Spleen (tissue), 11 donors: ENCODE results near the gene STK35. TPM values are rescaled to one million over a fixed set of nuclear protein-coding genes. Genes with fewer than 3 reads are reported as not detected.

Experiments used
- DNase-seq: peaks from one replicate; pipeline ENCODE4 v3.0.0-alpha.2; 2020
- H3K27ac ChIP-seq, 8 donors: fragments of 200-600 bp; sonication (generic) in 7 of 8; 1 replicate in 4 of 8; 2 replicates in 4 of 8; pipeline versions ENCODE4 v1.5.0 to v1.8.0; 2016 to 2021; ENCODE audit warnings: inconsistent platforms in 4 of 8, mild to moderate bottlenecking in 4 of 8, moderate library complexity in 1 of 8
- H3K27me3 ChIP-seq, 7 donors: fragments of 200-600 bp; sonication (generic) in 6 of 7; replicated peaks in 1 of 7; 1 replicate in 4 of 7; 2 replicates in 3 of 7; pipeline versions ENCODE4 v1.5.0 to v1.8.0; 2016 to 2021; ENCODE audit warnings: inconsistent platforms in 3 of 7, mild to moderate bottlenecking in 1 of 7
- H3K36me3 ChIP-seq, 6 donors: fragments of 200-600 bp; sonication (generic) in 5 of 6; 1 replicate in 4 of 6; 2 replicates in 2 of 6; pipeline versions ENCODE4 v1.5.0 to v1.8.0; 2016 to 2021; ENCODE audit warnings: inconsistent platforms in 2 of 6
- H3K4me1 ChIP-seq, 6 donors: fragments of 200-600 bp; sonication (generic) in 5 of 6; 1 replicate in 3 of 6; 2 replicates in 3 of 6; pipeline versions ENCODE4 v1.5.0 to v1.8.0; 2016 to 2021; ENCODE audit warnings: inconsistent platforms in 3 of 6
- H3K4me3 ChIP-seq, 8 donors: fragments of 200-600 bp; sonication (generic) in 7 of 8; 1 replicate in 4 of 8; 2 replicates in 4 of 8; pipeline versions ENCODE4 v1.5.0 to v1.8.0; 2016 to 2021; ENCODE audit warnings: inconsistent platforms in 4 of 8, mild to moderate bottlenecking in 4 of 8, moderate library complexity in 2 of 8
- H3K9me3 ChIP-seq, 8 donors: fragments of 200-600 bp; sonication (generic) in 7 of 8; 1 replicate in 4 of 8; 2 replicates in 4 of 8; pipeline versions ENCODE4 v1.5.0 to v1.8.0; 2016 to 2021; ENCODE audit warnings: inconsistent platforms in 4 of 8
- CTCF ChIP-seq, 11 experiments: fragments of 200-600 bp in 7 of 11; fragments of 450-650 bp in 4 of 11; sonication (generic) in 4 of 11; IDR thresholded peaks in 8 of 11; conservative IDR thresholded peaks in 3 of 11; 1 replicate in 7 of 11; 2 replicates in 4 of 11; pipeline versions ENCODE4 v1.4.0 to v1.8.0; 2016 to 2021; ENCODE audit warnings: antibody characterized with exemption in 11 of 11, inconsistent platforms in 4 of 11, mild to moderate bottlenecking in 1 of 11
- POLR2A ChIP-seq, 3 donors: fragments of 450-650 bp; IDR thresholded peaks; one replicate each; pipeline ENCODE4 v1.5.1; 2017; ENCODE audit warnings: antibody characterized with exemption in 3 of 3, mild to moderate bottlenecking in 1 of 3
- POLR2AphosphoS5 ChIP-seq, 3 donors: sonication (generic); formaldehyde crosslinking; IDR thresholded peaks; one replicate each; pipeline ENCODE4 v1.5.1; 2017; ENCODE audit warnings: antibody characterized with exemption in 3 of 3
- WGBS, 5 donors: extraction: QIAGEN DNeasy Blood & Tissue Kit in 3 of 5; methylation state at CpG; one replicate each; pipeline versions ENCODE4 v1.1.5 to v1.1.7; 2013 to 2018; 5-methylcytosine and 5-hydroxymethylcytosine counted together
- intact Hi-C: fragments of 100-400 bp; cut with DNase I; formaldehyde crosslinking; loops from one replicate; pipeline ENCODE4 v1.15.0; 2023; ENCODE audit warnings: low total_unique reads
- polyA plus RNA-seq, 3 donors: library from polyadenylated mRNA; stranded (reverse); fragments of 200-250 nt; gene quantifications; one replicate each; pipeline ENCODE4 v1.2.1, GENCODE V29; 2013
- total RNA-seq, 7 donors: library from RNA; depleted of rRNA in 3 of 7; stranded (reverse); fragments of >200 nt in 3 of 7; fragmentation: NEBNext Ultra II Directional in 4 of 7; extraction: Animal tissue kit (Norgen Biotek cat#: 25700) in 4 of 7; gene quantifications; one replicate each; pipeline versions ENCODE4 v1.1.0 to v1.2.1, GENCODE V29; 2016 to 2021
- donor health status: healthy with polysubstance abuse.
- donor health status: DM: no; HTN: no; CAD: no; lungs with moderate emphysema.
- donor health status: DM: no; HTN: no; CAD: no.
- donor health status: Bipolar disorder and iron deficiency.
- donor health status: healthy.
- donor health status: DM: no; HTN: no; CAD: no.
- donor health status: DM: yes; HTN: yes; CAD: no.

Gene STK35
- total and polyA plus RNA-seq, 10 donors = 1.8 to 25.4 (median 15.0) TPM

- no peak overlapping the region for H3K4me3 ChIP-seq
- H3K27me3 ChIP-seq = no peaks in the 10 kb centered on the region
- intact Hi-C loops = no loop called here
- H3K4me1 ChIP-seq = peaks cover 0 to 72% (median 27%) of the 10 kb centered on the region in 6 donors
- DNase-seq = no peak
- TF ChIP-seq CTCF (IDR thresholded peaks at IDR 0.05 in 8 of 11, conservative IDR thresholded peaks at IDR 0.05 in 3 of 11) (no peak), POLR2AphosphoS5 (IDR thresholded peaks at IDR 0.05) (no peak), POLR2A (IDR thresholded peaks at IDR 0.05) (no peak)
- H3K9me3 ChIP-seq = no peaks in the 10 kb centered on the region
- H3K27ac ChIP-seq = no peak overlapping the region
- peaks cover 0 to 49% (median 0%) of the 10 kb centered on the region in 6 donors for H3K36me3 ChIP-seq
- WGBS, 5 donors = 80 to 99% (median 96%) methylated on average over 3 of the region's 3 CpGs
Measured at GRCh38 chr20:2132461-2132901, 30.9 kb downstream of the STK35 start.

GRCh38 chr20:2133318-2134183, 31.9 kb downstream of the STK35 start:
- TF ChIP-seq POLR2A (IDR thresholded peaks at IDR 0.05) (no peak), POLR2AphosphoS5 (IDR thresholded peaks at IDR 0.05) (peak in 1 of 3 donors; percentile 25), CTCF (IDR thresholded peaks at IDR 0.05 in 8 of 11, conservative IDR thresholded peaks at IDR 0.05 in 3 of 11) (no peak)
- Histone ChIP-seq H3K4me1 (peaks cover 0 to 69% (median 24%) of the 10 kb centered on the region in 6 donors), H3K4me3 (no peak overlapping the region), H3K9me3 (no peaks in the 10 kb centered on the region), H3K36me3 (peaks cover 0 to 38% (median 0%) of the 10 kb centered on the region in 6 donors), H3K27me3 (no peaks in the 10 kb centered on the region), H3K27ac (peak overlapping the region in 4 of 8 donors; percentile 10 to 38 (median 20))
- WGBS, 5 donors = 76 to 82% (median 78%) methylated on average over 9 of the region's 9 CpGs
- peak; percentile 53 for DNase-seq
- intact Hi-C loops = no loop called here

GRCh38 chr20:2135013-2135412, 33.4 kb downstream of the STK35 start:
- Histone ChIP-seq H3K4me1 (peaks cover 0 to 67% (median 24%) of the 10 kb centered on the region in 6 donors), H3K9me3 (no peaks in the 10 kb centered on the region), H3K27ac (no peak overlapping the region), H3K4me3 (no peak overlapping the region), H3K36me3 (peaks cover 0 to 37% (median 0%) of the 10 kb centered on the region in 6 donors), H3K27me3 (no peaks in the 10 kb centered on the region)
- TF ChIP-seq POLR2AphosphoS5 (IDR thresholded peaks at IDR 0.05) (no peak), CTCF (IDR thresholded peaks at IDR 0.05 in 8 of 11, conservative IDR thresholded peaks at IDR 0.05 in 3 of 11) (no peak), POLR2A (IDR thresholded peaks at IDR 0.05) (no peak)
- intact Hi-C loops = no loop called here
- DNase-seq = peak; percentile 28
- 82 to 90% (median 88%) methylated on average over 4 of the region's 4 CpGs for WGBS, 5 donors

- H3K27me3 ChIP-seq = no peaks in the 10 kb centered on the region
- DNase-seq = no peak
- intact Hi-C loops = no loop called here
- no peaks in the 10 kb centered on the region for H3K9me3 ChIP-seq
- WGBS, 5 donors = 92 to 96% (median 95%) methylated on average over 4 of the region's 4 CpGs
- peaks cover 0 to 72% (median 30%) of the 10 kb centered on the region in 6 donors for H3K4me1 ChIP-seq
- H3K4me3 ChIP-seq = no peak overlapping the region
- no peak overlapping the region for H3K27ac ChIP-seq
- H3K36me3 ChIP-seq = peaks cover 0 to 49% (median 0%) of the 10 kb centered on the region in 6 donors
- TF ChIP-seq POLR2AphosphoS5 (IDR thresholded peaks at IDR 0.05) (no peak), CTCF (IDR thresholded peaks at IDR 0.05 in 8 of 11, conservative IDR thresholded peaks at IDR 0.05 in 3 of 11) (no peak), POLR2A (IDR thresholded peaks at IDR 0.05) (no peak)
Measured at GRCh38 chr20:2136275-2136674, 34.6 kb downstream of the STK35 start.
